ENCODE data around the gene NGEF. TPM values are rescaled to one million over a fixed set of nuclear protein-coding genes. Genes with fewer than 3 reads are reported as not detected.

Gene NGEF
- total RNA-seq, 1 experiment from 2014 or later = 2.7 TPM

DNA sequence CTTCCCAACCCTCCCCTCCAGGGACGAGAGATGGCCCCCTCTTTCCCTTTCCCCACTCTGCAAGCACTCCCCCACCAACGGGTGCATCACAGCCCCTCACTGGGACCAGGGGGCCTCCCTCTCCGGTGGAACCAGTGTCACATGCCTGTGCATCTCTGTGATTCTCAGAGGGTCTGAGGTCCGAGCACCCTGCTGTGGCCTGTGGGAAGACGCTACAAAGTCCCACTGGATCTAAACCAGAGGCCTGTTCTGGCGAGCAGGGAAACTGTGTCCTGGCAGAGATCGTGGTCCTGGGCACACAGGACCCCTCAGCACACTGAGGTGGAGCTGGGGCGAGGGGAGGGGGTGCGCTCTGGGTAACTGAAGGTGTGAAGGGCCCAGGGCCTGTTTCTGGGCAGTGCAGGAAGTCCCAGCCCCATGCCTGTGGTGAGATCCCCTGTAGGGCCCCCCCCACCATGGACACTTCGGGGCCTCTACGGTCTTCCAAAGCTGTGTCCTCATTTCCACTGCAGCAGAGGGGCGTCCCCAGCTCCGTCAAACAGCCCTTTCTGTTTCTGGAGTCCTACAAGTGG is 135.0 kb downstream of the NGEF start:
- BruUV-seq (replicated peaks) = no TSS peak
- peaks cover 8% of the 10 kb centered on the region for H3K36me3 Mint-ChIP-seq (ENCODE audit: insufficient read depth, unreplicated experiment)
- H3K4me1 Mint-ChIP-seq (ENCODE audit: insufficient read depth, unreplicated experiment) = no peaks in the 10 kb centered on the region
- no peaks in the 10 kb centered on the region for H3K9me3 Mint-ChIP-seq (ENCODE audit: unreplicated experiment)
- intact Hi-C loops (cut with micrococcal nuclease) = no loop called here
- no peak for DNase-seq (ENCODE audit: unreplicated experiment)
- ChIA-PET CTCF (no interaction called here), POLR2A (no interaction called here)
- no peak overlapping the region for H3K27ac Mint-ChIP-seq (ENCODE audit: low read depth, unreplicated experiment)
- TF ChIP-seq, protein P1, sequence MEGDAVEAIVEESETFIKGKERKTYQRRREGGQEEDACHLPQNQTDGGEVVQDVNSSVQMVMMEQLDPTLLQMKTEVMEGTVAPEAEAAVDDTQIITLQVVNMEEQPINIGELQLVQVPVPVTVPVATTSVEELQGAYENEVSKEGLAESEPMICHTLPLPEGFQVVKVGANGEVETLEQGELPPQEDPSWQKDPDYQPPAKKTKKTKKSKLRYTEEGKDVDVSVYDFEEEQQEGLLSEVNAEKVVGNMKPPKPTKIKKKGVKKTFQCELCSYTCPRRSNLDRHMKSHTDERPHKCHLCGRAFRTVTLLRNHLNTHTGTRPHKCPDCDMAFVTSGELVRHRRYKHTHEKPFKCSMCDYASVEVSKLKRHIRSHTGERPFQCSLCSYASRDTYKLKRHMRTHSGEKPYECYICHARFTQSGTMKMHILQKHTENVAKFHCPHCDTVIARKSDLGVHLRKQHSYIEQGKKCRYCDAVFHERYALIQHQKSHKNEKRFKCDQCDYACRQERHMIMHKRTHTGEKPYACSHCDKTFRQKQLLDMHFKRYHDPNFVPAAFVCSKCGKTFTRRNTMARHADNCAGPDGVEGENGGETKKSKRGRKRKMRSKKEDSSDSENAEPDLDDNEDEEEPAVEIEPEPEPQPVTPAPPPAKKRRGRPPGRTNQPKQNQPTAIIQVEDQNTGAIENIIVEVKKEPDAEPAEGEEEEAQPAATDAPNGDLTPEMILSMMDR (IDR thresholded peaks at IDR 0.05; ENCODE audit: unreplicated experiment) = no peak
- H3K27me3 Mint-ChIP-seq (ENCODE audit: insufficient read depth, unreplicated experiment) = no peaks in the 10 kb centered on the region
- no peak overlapping the region for H3K4me3 Mint-ChIP-seq (ENCODE audit: unreplicated experiment)

GRCh38 chr2:232876978-232877441 is 136.0 kb downstream of the NGEF start:
- H3K36me3 Mint-ChIP-seq (ENCODE audit: insufficient read depth, unreplicated experiment) = peaks cover 8% of the 10 kb centered on the region
- intact Hi-C loops (cut with micrococcal nuclease) = no loop called here
- no peaks in the 10 kb centered on the region for H3K27me3 Mint-ChIP-seq (ENCODE audit: insufficient read depth, unreplicated experiment)
- POLR2A ChIA-PET = interaction anchor here (0.6 kb wide), 1 partner anchor 32 kb away, joined by 3 read pairs; no protein-coding TSS in a partner anchor
- TF ChIP-seq, protein P1 (IDR thresholded peaks at IDR 0.05; ENCODE audit: unreplicated experiment) = no peak
- H3K27ac Mint-ChIP-seq (ENCODE audit: low read depth, unreplicated experiment) = no peak overlapping the region
- CTCF ChIA-PET = no interaction called here
- no peaks in the 10 kb centered on the region for H3K4me1 Mint-ChIP-seq (ENCODE audit: insufficient read depth, unreplicated experiment)
- no peak overlapping the region for H3K4me3 Mint-ChIP-seq (ENCODE audit: unreplicated experiment)
- DNase-seq (ENCODE audit: unreplicated experiment) = no peak
- no peaks in the 10 kb centered on the region for H3K9me3 Mint-ChIP-seq (ENCODE audit: unreplicated experiment)
- BruUV-seq (replicated peaks) = no TSS peak

- ChIA-PET POLR2A (interaction anchor here (0.6 kb wide), 1 partner anchor 33 kb away, joined by 3 read pairs; no protein-coding TSS in a partner anchor), CTCF (no interaction called here)
- no peak overlapping the region for H3K4me3 Mint-ChIP-seq (ENCODE audit: unreplicated experiment)
- intact Hi-C loops (cut with micrococcal nuclease) = no loop called here
- no peaks in the 10 kb centered on the region for H3K9me3 Mint-ChIP-seq (ENCODE audit: unreplicated experiment)
- TF ChIP-seq, protein P1 (IDR thresholded peaks at IDR 0.05; ENCODE audit: unreplicated experiment) = no peak
- peaks cover 8% of the 10 kb centered on the region for H3K36me3 Mint-ChIP-seq (ENCODE audit: insufficient read depth, unreplicated experiment)
- BruUV-seq (replicated peaks) = no TSS peak
- no peak for DNase-seq (ENCODE audit: unreplicated experiment)
- no peak overlapping the region for H3K27ac Mint-ChIP-seq (ENCODE audit: low read depth, unreplicated experiment)
- H3K27me3 Mint-ChIP-seq (ENCODE audit: insufficient read depth, unreplicated experiment) = no peaks in the 10 kb centered on the region
- H3K4me1 Mint-ChIP-seq (ENCODE audit: insufficient read depth, unreplicated experiment) = no peaks in the 10 kb centered on the region
These were observed 136.7 kb downstream of the NGEF start for GRCh38 chr2:232876161-232876977.

DNA sequence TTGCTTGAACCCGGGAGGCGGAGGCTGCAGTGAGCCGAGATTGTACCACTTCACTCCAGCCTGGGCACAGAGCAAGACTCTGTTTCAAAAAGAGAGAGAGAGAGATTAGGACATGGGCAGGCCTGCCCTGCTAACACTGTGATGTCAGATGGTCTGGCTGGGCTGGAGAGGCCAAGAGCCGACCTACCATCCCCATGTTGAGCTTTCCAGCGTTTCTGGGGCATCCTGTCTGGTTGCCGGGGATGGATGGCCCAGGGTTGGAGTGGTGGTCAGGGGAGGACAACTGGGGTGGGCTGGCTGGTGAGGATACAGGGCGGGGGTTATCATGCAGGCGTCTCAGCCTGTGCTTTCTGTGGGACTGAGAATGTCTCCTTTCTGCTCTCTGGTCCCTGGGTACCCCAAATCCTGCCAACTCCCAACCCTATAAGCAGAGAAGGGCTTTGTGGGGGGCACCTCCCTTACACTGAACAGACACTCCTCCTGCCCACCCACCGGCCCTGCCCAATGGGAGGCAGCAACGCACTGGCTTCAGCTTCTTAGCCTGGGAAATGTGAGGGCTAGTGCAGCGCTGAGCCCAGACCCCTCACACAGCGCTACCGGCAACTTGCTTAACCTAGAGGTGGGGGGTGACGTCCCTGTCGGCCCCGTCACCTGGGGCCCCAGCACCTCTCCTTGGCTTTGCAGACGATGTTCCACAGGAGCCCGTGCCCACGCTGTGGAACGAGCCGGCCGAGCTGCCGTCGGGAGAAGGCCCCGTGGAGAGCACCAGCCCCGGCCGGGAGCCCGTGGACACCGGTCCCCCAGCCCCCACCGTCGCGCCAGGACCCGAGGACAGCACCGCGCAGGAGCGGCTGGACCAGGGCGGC is 137.6 kb downstream of the NGEF start:
- H3K27me3 Mint-ChIP-seq (ENCODE audit: insufficient read depth, unreplicated experiment) = no peaks in the 10 kb centered on the region
- no peaks in the 10 kb centered on the region for H3K9me3 Mint-ChIP-seq (ENCODE audit: unreplicated experiment)
- no TSS peak for BruUV-seq (replicated peaks)
- TF ChIP-seq, protein P1 (IDR thresholded peaks at IDR 0.05; ENCODE audit: unreplicated experiment) = no peak
- CTCF ChIA-PET = no interaction called here
- no peak overlapping the region for H3K4me3 Mint-ChIP-seq (ENCODE audit: unreplicated experiment)
- H3K27ac Mint-ChIP-seq (ENCODE audit: low read depth, unreplicated experiment) = no peak overlapping the region
- POLR2A ChIA-PET = no interaction called here
- H3K36me3 Mint-ChIP-seq (ENCODE audit: insufficient read depth, unreplicated experiment) = peaks cover 11% of the 10 kb centered on the region
- intact Hi-C loops (cut with micrococcal nuclease) = no loop called here
- H3K4me1 Mint-ChIP-seq (ENCODE audit: insufficient read depth, unreplicated experiment) = no peaks in the 10 kb centered on the region
- DNase-seq (ENCODE audit: unreplicated experiment) = no peak

All from MCF 10A (cell line).